Activated CD4-positive, CD25-positive, alpha-beta regulatory T cell (primary cell): Measurements from ENCODE around the gene PSG2.
A peak's percentile ranks its signal among the peaks of the same experiment; 100 is the strongest.
"Not testable (repeated sequence)": the region's sequence is repeated elsewhere in the genome, so short reads cannot be mapped to it uniquely, and the experiment has no call there.

Experiments used
- DNase-seq, 4 experiments: peaks; one replicate each; lab custom pipeline; 2025; lab: John Stamatoyannopoulos, UW

Gene PSG2

GRCh38 chr19:43082601-43083000 is at the start of gene PSG2:
PSG2 (minus strand) TSS chr19:43082701; CDS start chr19:43082569, 132 bp downstream.
- not testable (repeated sequence) for DNase-seq

DNA sequence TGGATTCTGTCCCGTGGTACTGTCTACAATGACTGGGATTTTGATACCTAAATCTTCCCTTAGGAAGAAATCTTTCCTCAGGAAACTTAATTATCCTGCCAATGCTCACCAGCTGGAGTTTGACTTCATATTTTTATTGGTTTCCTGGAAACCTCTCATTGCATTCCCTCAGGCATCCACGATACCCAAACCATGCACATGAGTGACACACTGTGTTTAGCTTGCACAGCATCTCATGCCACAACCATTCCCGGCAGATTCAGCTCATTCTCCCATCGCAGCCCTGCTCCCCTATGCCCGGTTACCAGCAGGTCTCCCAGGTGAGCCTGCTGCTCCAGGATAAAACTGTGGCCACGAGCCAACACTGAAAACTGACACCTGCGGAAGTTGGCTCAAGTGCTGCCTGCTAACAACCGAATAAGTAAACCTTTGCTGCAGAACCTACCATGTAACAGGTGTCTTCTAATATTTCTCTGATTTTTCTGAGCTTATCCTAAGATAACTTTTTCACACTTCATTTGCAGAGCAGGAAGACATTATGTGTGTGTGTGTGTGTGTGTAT is 48.9 kb upstream of the PSG2 start:
- DNase-seq: not testable (repeated sequence)

- not testable (repeated sequence) for DNase-seq
Observed at GRCh38 chr19:43129197-43129596, 46.7 kb upstream of the PSG2 start.

DNA sequence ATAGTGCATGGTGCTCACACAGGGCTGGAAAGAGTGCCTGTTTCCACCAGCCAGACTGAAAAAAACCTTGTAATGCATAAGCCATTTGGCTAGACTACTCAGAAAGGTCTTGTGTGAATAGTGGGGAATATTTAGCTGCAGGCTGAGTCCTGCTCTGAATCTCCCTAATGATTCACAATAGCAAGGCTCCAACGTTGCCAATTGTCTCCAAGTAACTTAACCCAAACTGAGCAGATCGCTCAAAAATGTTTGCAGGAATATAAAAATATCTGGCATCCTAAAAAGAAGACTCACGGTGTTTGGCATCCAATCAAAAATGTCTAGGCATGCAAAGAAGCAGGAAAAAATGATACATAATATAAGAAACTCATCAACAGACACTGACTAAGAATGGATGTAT is 44.8 kb upstream of the PSG2 start:
- not testable (repeated sequence) for DNase-seq

GRCh38 chr19:43126720-43127119 is 44.2 kb upstream of the PSG2 start:
- no peak for DNase-seq

DNA sequence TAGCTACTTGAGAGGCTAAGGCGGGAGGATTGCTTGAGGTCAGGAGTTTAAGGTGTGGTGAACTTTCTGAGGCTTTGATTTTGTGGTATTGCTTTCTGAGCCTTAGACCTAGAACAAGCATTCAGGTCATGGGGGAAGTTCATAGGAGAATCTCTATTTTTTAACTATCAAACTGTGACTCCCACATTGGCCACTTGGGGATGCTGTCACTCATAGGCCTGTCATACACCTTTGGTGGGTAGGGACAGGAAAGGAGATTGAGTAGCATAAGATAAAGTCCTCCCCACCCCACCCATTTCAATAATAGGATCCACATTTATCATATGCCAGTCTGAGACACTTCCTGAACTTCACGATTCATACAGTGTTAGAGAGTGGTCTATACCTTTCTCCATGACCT is 41.9 kb upstream of the PSG2 start:
- no peak for DNase-seq

DNA sequence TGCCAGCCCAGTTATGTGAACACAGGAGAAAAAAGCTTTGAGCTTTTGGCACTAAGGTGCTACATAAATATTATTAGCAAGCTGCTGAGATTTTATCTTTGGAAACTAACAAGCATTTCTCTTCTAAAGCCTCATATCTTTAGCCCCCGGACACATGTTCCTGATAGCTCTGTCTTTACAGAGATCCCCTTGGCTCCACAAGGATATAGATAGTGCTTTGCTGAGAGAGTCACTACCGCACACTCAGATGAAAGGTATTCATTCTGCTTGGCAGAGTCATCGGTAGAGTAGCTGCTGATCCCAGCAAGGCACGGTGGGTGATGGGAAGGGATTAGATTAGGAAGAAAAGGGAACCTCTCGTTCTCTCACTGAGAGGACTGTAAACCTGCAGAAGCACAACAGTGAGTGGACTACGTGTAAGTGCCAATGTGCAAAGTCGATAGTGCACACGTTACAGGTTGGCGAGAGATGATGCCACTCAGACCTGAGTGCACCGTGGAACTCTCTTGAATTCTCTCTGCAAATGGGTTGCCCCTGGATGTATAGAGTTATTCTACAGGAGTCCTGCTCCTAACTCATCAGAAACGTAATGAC is 38.0 kb upstream of the PSG2 start:
- not testable (repeated sequence) for DNase-seq

DNA sequence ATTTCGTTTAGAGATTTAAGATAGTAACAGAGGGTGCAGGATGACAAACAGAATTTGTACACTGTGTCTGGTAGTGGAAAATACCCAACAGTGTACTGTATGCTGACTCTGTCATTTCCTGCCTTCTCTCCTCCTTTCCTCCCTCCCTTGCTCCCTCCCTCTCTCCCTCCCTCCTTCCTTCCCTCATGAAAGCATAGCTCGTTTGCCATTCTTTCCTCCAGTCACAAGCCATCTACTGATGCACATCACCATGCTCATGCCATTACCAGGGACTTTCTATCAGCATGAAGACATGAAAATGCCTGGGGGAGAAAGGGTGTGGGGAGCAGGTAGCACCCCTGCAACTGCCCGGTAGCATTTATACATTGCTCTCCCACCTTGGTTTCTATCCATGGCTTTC is 37.0 kb upstream of the PSG2 start:
- DNase-seq: not testable (repeated sequence)

DNA sequence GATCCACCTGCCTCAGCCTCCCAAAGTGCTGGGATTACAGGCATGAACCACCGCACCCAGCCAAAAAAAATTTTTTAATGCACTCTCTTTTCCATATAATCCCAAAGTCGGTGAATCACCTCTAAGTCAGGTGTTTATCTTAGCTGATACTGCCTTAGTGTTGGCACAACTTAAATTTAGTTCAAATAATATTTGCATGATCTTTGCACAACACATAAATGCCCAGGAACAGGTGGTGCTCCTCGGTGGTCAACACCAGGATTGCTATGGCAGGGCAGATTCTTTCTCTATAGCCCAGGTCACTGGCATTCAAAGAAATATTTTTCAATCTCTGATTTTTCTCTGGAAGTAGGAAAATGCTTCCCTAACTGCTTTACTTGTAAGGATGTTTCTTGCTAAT is 33.9 kb upstream of the PSG2 start:
- not testable (repeated sequence) for DNase-seq

- not testable (repeated sequence) for DNase-seq
Observed at GRCh38 chr19:43115548-43115947, 33.0 kb upstream of the PSG2 start.

- DNase-seq: not testable (repeated sequence)
Observed at GRCh38 chr19:43115064-43115463, 32.6 kb upstream of the PSG2 start.

- DNase-seq: not testable (repeated sequence)
Observed at GRCh38 chr19:43114626-43115025, 32.1 kb upstream of the PSG2 start.

DNA sequence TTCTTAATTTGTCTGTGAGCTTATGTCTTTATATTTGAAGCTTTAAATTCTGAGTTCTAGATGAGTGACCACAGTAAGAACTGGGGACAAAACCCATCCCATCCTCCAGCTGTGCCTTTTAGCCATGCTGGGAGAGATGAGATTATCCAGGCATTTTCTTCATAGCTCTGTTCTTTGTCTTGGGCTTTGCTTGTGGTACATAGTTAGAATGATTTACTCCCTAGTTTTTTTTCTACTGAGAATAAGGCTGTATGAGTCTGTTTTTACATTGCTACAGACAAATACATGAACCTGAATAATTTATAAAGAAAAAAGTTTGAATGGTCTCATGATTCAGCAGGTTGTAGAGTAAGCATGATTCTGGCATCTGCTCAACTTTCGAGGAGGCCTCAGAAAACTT is 24.9 kb upstream of the PSG2 start:
- not testable (repeated sequence) for DNase-seq

DNA sequence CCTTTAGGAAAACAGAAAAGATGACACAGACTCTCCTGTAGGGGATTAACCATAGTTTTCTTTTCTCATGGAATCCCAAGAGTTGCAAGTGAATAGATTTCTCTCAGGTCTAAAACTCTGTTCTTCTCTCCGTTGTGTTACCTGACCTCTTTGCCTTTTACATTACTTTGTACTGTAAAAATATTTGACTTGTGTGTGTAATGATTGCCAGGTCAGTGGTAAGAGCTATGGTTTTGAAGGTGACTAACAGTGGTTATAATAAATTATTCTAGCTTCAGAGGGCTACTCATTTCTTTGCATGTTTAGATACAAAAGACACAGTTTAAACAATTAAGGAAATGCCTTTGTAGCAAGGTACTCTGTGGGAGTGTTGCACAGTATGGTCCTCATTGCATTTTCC is 23.0 kb upstream of the PSG2 start:
- no peak for DNase-seq

DNA sequence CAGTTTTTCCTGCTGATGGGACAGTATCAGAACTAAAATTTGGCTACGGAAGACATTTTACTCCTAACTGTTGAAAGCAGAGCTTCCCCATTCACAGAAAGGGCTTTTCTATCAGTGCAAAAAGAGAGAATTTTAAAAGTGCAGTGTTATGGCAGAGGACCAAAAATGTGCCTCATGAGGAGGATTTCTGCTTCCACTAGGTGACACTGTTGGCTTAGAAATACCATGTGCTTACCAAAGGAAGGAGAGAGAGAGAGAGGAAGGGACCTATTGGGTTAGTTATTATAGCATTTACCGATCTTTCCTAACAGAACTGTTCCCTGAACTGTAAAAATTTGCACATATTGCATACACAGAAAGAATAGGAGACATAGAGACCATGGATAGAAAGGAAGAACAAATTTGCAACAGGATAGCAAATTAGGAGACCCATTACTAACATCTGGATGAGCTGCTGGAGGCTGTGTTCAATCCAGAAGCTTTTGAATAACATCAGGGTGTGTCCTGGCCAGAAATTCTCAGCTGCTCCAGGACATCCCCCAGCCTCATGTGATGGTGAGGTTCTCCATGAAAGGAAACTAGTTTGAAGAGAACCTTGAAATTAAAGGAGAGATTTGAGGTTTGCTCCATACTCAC is 21.8 kb upstream of the PSG2 start:
- DNase-seq: not testable (repeated sequence)

DNA sequence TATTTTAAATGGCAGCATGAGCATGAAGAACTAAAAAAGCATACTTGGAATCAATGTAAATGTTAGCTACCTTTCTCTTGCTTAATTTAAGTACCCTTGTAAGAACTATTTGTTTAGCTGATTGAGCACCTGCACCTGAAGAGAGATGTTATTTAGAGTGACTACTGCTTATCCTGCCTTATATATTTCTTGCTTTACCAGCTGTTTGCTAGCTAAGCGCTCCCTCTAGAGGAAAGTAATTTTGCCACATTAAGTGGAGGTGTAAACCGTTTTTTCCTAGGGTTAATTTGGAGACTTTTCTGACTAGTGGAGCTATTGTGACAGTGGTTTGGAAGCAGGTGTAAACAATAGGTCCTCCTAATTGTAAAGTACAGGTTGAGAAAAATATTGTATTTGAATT is 19.4 kb upstream of the PSG2 start:
- DNase-seq: no peak

GRCh38 chr19:43098416-43098815 is 15.9 kb upstream of the PSG2 start:
- DNase-seq: not testable (repeated sequence)

- peak in 1 of 4 experiments; percentile 2 for DNase-seq
Observed at GRCh38 chr19:43087702-43088340, 5.3 kb upstream of the PSG2 start.

DNA sequence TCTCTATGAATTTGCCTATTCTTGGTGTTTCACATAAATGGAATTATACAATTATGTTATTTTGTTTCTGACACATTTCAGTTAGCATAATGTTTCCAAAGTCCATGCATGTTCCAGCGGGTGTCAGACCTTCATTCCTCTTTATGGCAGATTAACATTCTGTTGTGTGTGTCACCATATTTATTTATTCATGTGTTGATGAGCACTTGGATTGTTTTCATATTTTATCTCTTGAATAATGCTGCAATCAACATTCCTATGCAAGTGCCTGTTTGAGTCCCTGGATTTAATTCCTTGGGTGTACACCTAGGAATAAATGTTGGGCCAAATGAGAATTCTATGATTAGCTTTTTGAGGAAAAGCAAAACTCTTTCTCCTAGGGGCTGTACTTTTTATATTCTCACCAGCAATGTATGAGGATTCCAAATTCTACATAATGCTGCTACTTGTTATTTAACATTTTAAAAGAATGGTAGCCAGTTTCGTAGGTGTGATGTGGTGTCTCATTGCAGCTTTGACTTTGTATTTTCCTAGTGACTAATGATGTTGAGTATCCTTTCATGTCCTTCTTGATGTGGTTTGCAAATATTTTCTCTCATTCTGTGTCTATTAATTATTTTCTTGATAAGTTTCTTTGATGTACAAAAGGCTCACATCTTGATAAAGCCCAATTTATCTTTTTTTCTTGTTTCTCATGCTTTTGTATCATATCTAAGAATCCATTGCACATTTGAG is 3.5 kb upstream of the PSG2 start:
- not testable (repeated sequence) for DNase-seq

GRCh38 chr19:43084196-43084832 is 1.8 kb upstream of the PSG2 start:
- not testable (repeated sequence) for DNase-seq

DNA sequence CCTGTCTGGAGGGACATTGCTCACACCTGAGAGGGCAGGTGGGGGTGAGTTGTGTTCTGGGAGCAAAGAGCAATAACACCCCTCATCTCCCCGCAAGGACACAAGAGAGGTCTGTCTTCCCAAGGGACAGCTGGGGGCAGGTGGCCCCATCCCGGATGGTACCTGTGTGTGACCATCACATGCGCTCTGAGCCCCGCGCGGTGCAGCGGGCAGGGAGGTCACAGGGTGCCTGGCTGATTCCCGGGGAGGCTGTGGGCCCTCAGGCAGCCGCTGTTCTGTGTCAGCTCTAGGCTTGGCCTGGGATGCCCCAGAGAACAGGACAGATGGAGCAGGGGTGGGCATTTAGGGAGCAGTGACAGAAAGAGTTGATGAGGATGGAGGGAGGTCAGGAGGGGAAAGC is 1.2 kb upstream of the PSG2 start:
- DNase-seq: not testable (repeated sequence)

DNA sequence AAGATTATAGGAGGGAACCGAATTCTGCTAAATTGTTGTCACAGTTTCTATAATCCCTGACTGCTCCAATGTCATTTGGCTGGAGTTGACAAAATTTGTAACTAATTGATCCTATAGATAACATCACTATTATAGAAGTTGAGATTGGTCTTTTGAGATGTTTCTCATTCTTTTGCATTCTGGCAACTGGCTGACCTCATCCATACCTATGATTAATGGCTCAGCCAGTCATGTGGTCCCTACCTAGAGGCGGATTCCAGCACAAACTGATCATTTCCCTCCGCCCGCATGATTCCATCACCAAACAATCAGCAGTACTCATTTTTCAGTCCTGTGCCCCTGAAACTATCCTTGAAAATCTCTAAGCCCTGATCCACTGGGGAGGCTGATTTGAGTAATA is 4.2 kb downstream of the PSG2 start:
- no peak for DNase-seq
